Inflammatory macrophage (primary cell): ENCODE data around the gene PRDM16.

Experiments used
- DNase-seq, 2 donors: peaks; one replicate each; pipeline ENCODE4 v3.0.0-alpha.2; 2020 to 2022

The PRDM16 gene

DNA sequence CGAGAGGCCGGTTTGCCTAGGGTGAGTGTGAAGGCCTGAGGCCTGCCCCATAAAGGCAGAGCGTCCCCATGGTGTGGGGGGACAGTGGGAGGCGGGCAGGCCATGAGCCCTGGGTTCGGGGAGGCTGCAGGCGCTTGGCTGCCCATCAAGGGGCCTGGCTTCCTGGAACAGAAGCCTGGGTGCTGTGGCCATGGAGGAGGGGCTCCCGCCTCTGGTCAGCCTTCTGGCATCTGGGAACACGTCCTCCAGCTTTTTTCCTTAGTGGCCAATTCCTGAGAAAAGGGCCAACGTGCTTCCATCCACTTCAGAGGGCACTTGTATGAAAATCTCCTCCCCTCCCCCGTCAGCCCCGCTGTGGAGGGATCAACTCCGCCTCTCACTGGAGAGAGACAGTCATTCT is 58.7 kb downstream of the PRDM16 start:
- DNase-seq: no peak

DNA sequence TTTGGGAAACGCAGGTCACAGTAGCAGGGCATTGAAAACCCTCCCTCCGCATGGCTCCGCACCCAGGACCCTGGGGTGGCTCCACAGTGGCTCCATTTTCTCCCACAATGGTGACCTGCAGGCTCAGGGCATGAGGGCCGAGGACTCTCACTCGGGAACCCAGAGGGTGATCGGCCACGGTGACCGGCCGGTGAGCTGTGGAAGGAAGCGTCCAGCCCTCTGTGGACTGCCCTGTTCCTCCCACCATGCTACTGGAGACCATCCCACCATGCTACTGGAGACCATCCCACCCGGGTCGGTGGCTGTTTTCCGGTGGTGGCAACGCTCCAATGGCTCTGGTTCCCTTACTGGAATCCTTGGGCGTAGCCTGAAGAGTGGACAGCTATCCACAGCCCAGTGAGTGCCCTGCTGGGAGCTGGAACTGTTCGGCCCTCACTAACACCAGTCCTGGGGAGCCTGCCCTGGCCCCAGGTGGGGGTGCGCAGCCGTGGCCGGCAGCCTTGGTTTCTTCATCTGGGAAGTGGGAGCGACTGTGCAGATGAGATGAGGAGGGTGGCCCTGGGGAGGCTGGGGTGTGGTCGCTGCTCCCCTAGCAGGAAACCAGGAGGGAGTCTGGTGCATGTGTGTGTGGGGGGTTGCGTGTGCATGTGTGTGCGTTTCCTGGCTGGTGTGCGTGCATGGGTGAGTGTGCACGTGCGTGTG is 59.6 kb downstream of the PRDM16 start:
- DNase-seq: no peak

DNA sequence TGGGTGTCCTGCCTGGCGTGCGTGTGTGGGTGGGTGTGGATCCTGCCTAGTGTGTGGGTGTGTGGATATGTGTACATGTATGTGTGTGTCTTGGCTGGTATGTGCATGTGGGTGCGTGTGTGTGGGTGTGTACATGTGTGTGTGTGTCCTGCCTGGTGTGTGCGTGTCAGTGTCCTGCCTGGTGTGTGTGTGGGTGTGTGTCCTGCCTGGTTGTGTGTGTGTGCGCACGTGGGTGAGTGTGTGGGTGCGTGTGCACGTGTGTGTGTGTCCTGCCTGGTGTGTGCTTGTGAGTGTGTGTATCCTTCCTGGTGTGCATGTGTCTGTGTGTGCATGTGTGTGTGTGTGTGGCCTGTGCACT is 60.1 kb downstream of the PRDM16 start:
- DNase-seq: no peak

DNA sequence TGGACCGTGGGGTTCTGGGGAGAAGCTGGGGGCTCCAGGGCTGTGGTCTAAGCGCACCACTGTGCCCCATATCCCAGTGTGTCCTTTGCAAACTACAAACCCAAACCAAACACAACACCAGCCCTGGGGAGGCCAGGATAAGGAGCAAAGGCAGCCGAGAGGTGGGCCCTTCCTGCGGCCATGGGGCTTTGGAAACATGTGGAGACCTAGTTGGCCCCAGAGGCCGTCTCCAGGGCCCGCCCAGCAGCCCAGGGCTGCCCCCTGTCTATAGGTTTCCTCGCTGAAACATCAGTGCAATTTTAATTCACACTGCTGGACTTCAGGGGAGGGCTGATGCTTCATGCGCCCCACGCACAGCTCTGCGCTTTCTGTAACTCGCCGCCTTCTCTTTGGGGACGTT is 61.3 kb downstream of the PRDM16 start:
- no peak for DNase-seq

DNA sequence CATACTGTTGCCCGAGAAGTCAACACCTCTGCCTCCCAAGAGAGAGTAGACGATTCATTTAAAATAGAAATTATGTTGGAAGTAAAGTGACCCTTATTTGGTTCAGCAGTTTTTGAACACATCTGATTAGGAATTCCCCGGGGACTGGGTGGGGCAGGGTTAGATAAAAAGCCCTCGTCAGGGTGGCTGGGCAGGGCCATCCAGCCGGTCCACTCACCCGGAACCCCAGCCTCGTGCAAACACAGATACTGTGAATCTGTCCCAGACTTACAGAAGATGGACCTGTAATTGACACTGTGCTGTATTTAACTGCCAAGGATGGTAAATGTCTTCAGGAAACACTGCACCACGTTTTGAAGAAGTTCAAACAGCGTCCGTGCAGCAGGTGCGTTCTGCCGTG is 63.7 kb downstream of the PRDM16 start:
- no peak for DNase-seq

DNA sequence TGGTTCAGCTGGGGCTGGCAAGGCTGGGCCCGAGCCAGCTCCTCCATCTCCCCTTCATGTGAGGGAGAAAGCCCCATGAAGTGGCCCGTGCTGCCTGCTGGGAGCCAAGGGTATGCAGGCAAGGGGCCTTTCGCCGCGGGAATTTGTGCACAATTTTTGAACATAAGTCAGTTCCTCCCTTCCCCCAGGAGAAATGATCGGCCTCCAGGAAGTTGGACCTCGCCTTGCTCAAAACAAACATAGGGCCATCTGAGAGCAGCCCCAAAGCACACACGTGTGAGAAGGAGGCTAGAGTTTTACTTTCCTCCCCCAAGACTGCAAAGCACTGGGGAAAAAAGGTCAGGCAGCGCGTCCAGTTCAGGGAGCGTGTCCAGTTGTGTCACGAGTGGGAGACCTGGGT is 64.7 kb downstream of the PRDM16 start:
- DNase-seq: no peak

DNA sequence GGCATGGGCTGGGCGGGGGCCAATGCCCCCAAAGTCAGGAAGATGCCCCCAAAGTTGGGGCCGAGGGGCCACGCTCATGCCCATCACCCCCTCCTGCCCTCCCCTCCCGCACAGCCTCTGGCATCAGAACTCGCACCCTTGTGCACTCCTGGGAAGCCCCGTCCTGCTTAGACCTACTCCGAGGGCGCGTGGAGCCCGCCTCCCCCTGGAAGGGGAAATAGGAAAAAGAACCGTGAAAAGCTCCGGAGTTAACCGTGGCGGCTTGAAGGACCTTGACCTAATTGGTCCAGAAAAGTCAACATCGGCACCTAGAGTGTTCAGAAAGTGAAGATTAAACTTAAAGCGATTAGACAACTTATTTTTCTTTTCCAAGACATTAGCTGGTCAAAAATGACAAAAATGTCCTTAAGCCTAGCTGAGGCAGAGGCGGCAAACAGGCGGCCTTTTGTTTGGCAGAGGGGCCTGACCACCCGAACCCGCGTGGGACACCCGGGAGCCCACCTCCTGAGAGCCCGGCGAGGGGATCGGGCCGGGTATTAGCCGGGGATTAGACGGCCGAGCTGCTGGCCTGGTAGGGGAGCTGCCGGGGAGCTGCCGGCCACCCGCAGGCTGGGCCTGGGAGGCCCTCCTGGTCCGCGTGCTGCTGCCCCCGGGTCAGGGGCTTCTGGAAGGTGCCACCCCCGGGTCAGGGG is 65.5 kb downstream of the PRDM16 start:
- no peak for DNase-seq

DNA sequence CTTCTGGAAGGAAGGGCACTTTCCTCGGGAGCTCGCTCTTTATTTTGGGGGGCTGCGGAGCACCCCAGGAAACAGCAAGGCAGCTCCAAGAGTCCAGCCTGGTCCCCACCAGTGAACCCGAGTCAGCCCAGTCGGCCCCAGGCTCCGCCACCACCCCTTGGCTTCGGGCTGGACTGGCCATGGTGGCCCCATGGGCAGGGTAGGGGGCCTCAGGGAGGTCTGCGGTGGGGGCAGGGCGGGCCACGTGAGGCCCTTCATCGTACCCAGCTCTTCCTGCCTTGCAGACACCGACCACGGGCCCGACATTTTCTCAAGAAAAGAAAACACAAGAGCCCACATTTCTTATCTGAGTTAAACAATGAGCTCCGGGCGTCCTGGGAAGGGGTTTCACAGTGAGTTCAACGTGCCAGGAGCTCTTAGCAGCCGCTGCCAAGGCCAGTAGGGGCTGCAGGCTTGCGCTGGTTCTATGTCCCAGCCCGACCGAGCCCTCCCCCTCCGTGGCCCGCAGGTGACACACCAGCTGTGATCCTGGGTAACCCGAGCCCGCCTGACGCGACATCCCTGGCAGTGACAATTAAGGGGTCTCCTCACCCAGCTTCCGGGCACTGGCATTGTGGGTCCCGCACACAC is 66.2 kb downstream of the PRDM16 start:
- DNase-seq: no peak

DNA sequence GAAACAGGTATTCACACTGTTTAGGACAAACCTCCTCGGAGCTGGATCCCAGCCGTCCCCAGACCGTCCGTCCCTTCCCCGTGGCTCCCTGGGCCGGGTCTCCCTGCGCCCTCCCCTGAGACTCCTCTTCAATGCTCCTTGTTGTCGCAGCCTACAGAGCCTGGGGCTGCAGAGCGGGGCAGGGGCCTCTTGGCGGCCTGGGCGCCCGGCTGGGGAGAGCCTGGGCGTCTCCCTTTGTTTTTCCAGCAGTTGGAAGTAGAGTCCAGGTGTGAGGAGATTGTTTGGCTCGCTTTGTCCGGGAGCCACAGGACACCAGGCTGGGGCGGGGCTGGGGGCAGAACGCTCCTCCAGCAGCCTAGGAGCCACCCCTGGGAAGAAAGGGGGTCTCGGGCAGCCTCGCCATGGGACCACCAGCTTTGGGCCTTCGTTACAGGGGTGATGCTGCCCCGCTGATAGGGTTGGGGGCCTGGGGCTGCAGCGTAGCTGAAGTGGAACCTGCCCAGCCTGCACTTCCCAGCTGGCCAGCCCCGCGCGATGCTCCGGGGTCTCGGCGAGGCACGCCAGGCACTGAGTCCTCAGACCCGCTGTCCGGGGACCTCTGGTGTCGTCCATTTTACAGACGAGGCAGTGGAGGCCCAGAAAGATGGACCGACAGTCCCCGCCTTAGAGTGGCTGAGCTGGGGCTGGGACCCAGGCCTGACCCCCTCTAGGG is 66.9 kb downstream of the PRDM16 start:
- DNase-seq: no peak

DNA sequence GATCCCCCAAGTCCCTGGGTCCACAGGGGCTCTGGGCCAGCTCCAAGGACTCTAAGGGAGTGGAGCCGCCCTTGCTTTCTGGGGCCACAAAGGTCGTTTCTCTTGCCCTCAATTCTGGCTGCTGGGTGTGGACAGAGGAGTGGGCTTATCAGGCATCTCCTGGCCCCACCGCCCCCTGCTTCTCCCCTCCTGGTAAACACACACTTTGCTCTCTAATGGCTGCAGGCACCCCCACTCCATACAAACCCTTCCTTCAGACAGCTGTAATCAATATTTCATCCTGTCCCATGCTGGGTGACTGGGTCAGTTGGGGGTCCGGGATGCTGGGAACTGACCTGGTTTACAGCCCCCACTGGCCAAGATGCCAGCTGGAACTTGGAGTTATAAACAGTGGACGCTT is 67.5 kb downstream of the PRDM16 start:
- no peak for DNase-seq

DNA sequence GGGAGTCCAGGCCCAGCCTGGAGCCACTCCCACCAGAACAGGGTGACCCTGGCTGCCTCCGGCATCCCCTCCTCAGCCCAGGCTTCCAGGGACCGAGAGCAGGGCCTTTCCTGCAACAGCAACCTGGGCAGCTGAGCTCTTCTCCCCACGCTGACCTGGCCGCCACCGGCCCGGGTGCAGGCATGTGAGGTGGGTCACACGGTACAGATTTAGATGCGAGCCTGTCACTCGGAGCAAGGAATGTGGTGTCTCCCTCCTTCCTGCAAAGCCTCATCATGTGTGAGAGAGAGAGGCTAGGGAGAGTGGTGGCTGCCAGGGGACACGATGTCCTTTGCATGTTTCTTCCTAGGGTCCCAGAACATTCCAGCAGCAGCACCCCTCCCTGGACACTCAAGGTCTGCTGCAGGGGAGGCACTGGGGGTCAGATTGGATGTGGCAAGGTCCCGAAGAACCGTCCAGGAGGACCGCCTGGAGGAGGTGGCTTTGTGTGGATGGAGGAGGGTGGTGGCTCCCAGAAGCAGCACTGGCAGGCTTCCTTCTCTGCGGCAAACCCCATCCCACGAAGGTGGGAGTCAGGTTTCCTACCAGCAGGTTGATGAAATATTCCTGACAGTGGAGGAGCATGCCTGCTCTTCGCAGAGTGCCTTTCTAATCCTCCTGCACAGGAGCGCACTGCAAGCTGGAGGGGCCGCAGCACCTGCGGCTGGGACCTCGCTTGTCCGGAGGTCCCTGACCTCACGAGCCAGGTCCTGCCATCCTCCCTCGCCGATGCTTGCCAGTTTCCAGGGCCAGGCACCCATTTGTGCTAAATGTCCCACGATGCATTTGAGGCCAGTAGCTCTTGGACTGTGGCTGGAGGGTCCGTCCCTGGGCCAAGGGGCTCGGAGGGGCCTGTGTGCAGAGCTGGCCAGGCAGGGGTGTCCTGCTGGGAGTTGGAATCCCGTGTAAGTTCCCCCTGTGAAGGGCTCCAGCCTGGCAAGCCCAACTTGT is 68.4 kb downstream of the PRDM16 start:
- no peak for DNase-seq

DNA sequence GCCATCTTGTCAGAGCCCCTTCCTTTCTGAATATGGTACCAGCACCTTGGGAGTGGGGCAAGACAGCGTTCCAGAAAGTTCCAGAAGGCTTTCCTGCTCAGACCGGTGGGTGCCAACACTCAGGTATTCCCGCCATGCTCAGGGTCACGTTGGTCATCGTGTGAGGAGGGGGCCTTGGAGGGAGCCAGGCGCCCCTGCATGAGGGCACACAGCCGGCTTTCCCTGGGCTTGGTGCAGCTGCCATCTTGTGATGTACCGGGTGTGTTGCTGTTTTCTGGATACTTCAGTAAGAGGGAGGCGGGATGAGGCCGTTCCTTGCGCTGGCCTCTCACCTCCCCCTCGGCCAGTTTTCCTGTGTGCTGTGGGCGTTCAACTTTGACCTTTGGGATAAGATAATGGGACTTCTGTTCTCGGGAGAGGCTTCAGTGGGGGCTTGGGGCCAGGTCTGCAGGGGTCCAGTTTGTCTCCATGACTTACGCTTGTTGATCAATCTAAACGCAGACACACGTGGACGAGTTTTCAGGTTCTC is 69.7 kb downstream of the PRDM16 start:
- DNase-seq: no peak

DNA sequence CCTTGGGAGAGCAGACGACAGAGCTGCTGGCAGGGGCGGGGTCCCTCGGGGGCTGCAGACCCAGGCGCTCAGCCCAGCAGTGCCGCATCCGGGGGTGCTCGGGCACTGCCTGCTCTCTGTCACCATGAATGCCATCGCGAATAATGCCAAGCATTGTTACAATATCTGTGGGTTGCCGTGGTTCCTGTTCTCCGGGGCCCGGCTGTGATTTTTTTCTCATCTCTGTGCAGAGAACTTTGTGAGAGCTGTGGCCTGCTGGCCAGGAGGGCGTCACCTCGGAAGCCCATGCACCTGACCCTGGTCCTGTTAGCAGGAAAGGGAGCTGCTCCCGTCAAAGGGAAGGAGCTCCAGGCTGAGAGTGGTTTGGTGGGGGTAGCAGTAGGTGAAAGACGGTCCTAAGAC is 70.4 kb downstream of the PRDM16 start:
- DNase-seq: no peak

DNA sequence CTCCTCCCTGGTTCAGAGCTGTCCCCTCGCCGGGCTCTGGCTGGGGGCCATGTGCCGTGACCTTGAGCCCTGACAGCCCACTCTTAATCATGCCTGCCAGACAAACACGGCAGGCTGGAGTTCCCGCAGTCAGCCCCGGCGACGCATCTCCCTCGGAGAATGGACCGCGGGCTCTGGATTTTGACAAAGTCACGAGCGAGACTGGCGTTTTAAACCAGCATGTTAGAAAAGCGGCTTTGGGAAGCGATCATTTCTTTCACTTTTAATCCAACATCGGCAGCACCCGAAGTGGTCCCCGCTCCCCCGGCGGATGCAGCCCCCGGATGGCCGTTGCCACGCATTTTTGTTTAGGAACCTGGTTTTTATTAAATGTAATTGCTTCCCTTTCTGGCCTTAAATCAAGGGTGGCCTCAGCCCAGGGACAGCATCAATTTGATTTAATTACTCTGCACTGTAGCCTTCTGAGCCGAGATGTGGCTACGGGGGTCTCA is 70.9 kb downstream of the PRDM16 start:
- DNase-seq: no peak

DNA sequence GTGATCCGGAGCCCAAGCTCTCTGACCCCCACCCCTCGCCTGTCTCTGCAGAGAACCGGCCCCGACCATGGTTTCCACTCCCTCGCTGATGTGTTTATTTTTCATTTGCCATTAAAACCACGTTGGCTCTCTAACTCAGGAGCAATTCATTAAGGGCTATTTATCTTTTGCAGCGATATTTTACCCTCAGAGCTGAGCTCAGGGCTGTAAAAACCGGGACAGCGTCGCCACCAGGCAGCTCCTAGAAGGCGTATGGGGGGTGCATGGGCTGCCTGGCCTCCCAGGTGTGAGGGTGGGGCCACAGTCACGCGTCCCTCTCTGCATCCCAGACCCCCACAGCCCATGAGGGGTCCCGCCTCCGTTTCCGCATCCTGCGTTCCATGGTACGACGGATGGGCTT is 71.4 kb downstream of the PRDM16 start:
- DNase-seq: no peak

DNA sequence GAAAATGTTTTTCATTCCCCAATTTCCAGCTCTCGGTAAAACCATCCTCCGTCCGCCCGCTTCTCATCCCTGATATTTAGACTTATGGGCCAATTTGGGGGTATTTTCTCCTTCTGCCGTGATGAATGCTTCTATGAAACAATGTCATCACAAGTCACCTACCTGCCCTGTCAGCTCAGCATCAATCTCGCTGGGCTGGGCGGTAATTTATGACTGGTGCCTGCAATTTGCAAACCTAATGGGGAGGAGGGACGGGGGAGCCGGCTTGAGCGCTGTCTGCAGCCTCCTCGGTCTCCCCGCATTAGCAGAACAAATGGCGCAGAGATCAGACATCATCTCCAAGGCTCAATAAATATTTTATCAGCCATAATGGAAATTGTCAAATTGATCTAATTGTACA is 72.1 kb downstream of the PRDM16 start:
- DNase-seq: no peak

DNA sequence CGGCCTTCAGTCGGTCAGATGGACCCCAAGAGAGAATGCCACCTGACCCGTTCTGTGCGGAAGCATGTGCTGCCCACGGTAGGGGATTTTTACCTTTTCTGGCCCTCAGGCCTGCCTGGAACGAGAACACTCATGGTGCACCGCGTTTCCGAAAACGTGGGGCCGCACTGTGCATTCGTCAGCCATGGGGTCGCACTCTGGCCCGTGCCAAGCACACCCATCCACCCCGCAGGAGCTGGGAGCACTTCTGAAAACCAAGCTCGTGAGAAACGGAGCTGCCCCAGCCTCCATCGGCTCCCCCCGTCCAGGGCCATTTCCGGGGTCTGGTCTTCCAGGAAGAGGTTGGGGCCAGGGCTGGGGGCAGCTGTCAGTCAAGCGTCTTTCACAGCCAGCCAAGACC is 72.8 kb downstream of the PRDM16 start:
- no peak for DNase-seq

DNA sequence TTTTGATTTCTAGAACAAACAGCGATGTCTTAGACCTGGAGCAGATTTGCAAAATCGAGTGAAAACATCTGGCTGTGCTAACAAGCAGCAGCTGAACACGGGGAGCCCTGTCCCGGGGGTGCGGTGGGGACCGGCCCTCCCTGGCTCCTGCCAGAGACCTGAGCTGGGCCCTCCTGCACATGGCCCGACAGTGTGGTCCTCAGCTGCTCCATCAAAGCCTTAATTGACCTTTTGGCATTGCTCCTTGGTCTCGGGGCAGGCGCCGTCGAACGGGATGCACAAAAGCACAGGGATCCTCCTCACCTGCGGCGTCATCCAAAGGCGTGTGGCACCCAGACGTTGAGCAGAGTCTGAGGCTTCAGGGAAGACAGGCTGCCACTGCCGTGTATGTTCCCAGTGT is 73.2 kb downstream of the PRDM16 start:
- DNase-seq: no peak

DNA sequence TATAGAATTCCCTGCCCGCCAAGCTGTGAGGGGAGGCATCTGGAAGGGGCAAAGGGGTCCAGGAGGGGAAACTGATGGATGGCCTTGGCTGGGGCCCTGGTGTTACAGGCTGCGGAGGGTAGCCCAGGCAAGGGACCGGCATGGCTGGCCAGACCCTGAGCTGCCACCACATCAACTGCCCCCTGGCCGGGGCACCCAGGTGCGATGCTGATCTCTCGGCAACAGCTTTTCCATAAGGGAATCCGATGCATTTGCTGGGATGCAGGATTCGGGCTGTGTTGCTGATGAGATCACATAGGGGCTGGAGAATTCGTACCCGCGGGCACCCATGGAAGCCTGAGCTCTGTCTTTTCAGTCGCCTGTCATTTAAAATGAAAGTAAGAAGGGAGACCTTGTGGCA is 73.7 kb downstream of the PRDM16 start:
- DNase-seq: no peak

DNA sequence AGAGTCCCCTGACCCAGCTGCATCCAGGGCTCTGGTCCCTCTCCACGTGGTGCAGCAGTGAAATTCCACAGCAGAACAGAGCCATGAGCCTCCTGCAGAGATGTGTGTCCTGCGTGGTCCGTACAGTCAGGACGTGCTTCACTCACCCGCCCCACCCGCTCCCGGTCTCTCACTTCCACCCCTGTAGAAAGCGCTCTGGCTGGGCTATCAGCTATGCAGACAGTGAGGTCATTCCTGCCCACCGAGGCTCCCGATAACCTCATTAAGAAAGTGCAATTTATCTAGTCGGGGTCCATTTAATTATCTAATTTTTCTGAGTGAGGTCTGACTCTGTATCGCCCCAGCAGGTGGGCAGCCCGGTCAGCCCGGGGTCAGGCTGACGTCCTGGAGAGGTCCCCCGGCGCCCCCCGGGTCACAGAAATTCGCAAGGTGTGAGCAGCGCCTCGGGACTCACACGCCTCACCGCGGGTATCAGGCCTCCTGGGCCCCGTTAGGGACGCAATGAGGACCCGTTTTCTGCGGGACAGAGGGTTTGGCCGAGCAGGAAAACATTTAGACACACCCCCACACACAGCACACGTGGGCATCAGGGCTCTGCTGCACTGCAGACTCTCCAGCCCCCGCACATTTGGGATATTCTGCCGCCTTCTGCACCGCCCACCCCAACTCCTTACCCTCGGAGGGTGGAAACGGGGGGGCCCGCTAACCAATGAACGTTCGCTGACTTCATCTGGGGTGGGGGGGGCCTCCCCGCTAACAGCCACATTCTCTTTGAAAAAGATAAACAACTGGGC is 76.7 kb downstream of the PRDM16 start:
- no peak for DNase-seq

DNA sequence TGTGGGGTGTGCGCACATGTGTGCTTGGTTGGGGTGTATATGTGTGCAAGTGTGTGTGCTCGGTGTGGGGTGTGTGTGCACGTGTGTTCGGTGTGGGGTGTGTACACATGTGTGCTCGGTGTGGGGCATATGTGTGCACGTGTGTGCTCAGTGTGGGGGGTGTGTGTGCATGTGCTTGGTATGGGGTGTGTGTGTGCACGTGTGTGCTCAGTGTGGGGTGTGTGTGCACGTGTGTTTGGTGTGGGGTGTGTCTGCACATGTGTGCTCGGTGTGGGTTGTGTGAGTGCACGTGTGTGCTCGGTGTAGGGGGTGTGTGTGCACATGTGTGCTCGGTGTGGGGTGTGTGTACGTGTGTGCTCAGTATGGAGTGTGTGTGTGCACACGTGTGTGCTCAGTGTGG is 77.5 kb downstream of the PRDM16 start:
- DNase-seq: no peak
